ENCODE results near the gene ADSS1.

ADSS1 gene

GRCh38 chr14:104683653-104684448 is 40.2 kb upstream of the ADSS1 start:
- in situ Hi-C loops (cut with MboI; ENCODE audit: low sequenced_read_pairs) = no loop called here
- Histone ChIP-seq H3K4me3 (no peak overlapping the region), H3K27me3 (ENCODE audit: low read depth) (no peaks in the 10 kb centered on the region), H3K9me3 (no peaks in the 10 kb centered on the region), H3K4me1 (peaks cover 10% of the 10 kb centered on the region), H3K36me3 (replicated peaks) (no peaks in the 10 kb centered on the region)
- no peak for DNase-seq (ENCODE audit: low spot score in 2 of 2)

GRCh38 chr14:104684449-104684821 is 39.6 kb upstream of the ADSS1 start:
- H3K27me3 ChIP-seq (ENCODE audit: low read depth) = no peaks in the 10 kb centered on the region
- no peak for DNase-seq (ENCODE audit: low spot score in 2 of 2)
- in situ Hi-C loops (cut with MboI; ENCODE audit: low sequenced_read_pairs) = no loop called here
- H3K4me3 ChIP-seq = no peak overlapping the region
- H3K9me3 ChIP-seq = no peaks in the 10 kb centered on the region
- peaks cover 13% of the 10 kb centered on the region for H3K4me1 ChIP-seq
- no peaks in the 10 kb centered on the region for H3K36me3 ChIP-seq (replicated peaks)

GRCh38 chr14:104685216-104685997 is 38.6 kb upstream of the ADSS1 start:
- H3K4me1 ChIP-seq = peaks cover 13% of the 10 kb centered on the region
- no peak for DNase-seq (ENCODE audit: low spot score in 2 of 2)

GRCh38 chr14:104685998-104686610 is 37.9 kb upstream of the ADSS1 start:
- in situ Hi-C loops (cut with MboI; ENCODE audit: low sequenced_read_pairs) = no loop called here
- Histone ChIP-seq H3K4me3 (no peak overlapping the region), H3K36me3 (replicated peaks) (peaks cover 3% of the 10 kb centered on the region; the same call in 1 of the 2 replicates), H3K4me1 (peaks cover 18% of the 10 kb centered on the region), H3K9me3 (no peaks in the 10 kb centered on the region), H3K27me3 (ENCODE audit: low read depth) (no peaks in the 10 kb centered on the region)
- no peak for DNase-seq (ENCODE audit: low spot score in 2 of 2)

More at GRCh38 chr14:104685216-104685997, 38.6 kb upstream of the ADSS1 start:
- Histone ChIP-seq H3K9me3 (no peaks in the 10 kb centered on the region), H3K27me3 (ENCODE audit: low read depth) (no peaks in the 10 kb centered on the region), H3K4me3 (no peak overlapping the region), H3K36me3 (replicated peaks) (no peaks in the 10 kb centered on the region)
- in situ Hi-C loops (cut with MboI; ENCODE audit: low sequenced_read_pairs) = no loop called here

GRCh38 chr14:104686624-104687517 is 37.2 kb upstream of the ADSS1 start:
- Histone ChIP-seq H3K4me1 (peaks cover 12% of the 10 kb centered on the region), H3K36me3 (replicated peaks) (peaks cover 9% of the 10 kb centered on the region), H3K4me3 (no peak overlapping the region), H3K9me3 (no peaks in the 10 kb centered on the region), H3K27me3 (ENCODE audit: low read depth) (no peaks in the 10 kb centered on the region)
- no peak for DNase-seq (ENCODE audit: low spot score in 2 of 2)
- in situ Hi-C loops (cut with MboI; ENCODE audit: low sequenced_read_pairs) = no loop called here

- H3K4me1 ChIP-seq = peaks cover 9% of the 10 kb centered on the region
- H3K36me3 ChIP-seq (replicated peaks) = peaks cover 9% of the 10 kb centered on the region
- no peaks in the 10 kb centered on the region for H3K27me3 ChIP-seq (ENCODE audit: low read depth)
- H3K4me3 ChIP-seq = no peak overlapping the region
- in situ Hi-C loops (cut with MboI; ENCODE audit: low sequenced_read_pairs) = no loop called here
- DNase-seq (ENCODE audit: low spot score in 2 of 2) = no peak
- no peaks in the 10 kb centered on the region for H3K9me3 ChIP-seq
Measured at GRCh38 chr14:104687601-104688504, 36.2 kb upstream of the ADSS1 start.

- H3K27me3 ChIP-seq (ENCODE audit: low read depth) = no peaks in the 10 kb centered on the region
Measured at GRCh38 chr14:104688505-104689108, 35.4 kb upstream of the ADSS1 start.

GRCh38 chr14:104689109-104689880 is 34.7 kb upstream of the ADSS1 start, which contains the start of gene INF2:
TSS of gene INF2 (plus strand) at chr14:104689618. CDS start at chr14:104701366, 11,748 bp downstream.
- no peaks in the 10 kb centered on the region for H3K27me3 ChIP-seq (ENCODE audit: low read depth)
- peaks cover 9% of the 10 kb centered on the region for H3K4me1 ChIP-seq
- peak; percentile 47 to 77 for DNase-seq (ENCODE audit: low spot score in 2 of 2)
- peaks cover 9% of the 10 kb centered on the region for H3K36me3 ChIP-seq (replicated peaks)
- H3K9me3 ChIP-seq = no peaks in the 10 kb centered on the region
- peak within 1 kb of the TSS; percentile 67 for H3K4me3 ChIP-seq
- in situ Hi-C loops (cut with MboI; ENCODE audit: low sequenced_read_pairs) = no loop called here

More at GRCh38 chr14:104688505-104689108, 35.4 kb upstream of the ADSS1 start:
- no peak for DNase-seq (ENCODE audit: low spot score in 2 of 2)
- Histone ChIP-seq H3K9me3 (no peaks in the 10 kb centered on the region), H3K4me3 (peak overlapping the region; percentile 67), H3K36me3 (replicated peaks) (peaks cover 9% of the 10 kb centered on the region), H3K4me1 (peaks cover 9% of the 10 kb centered on the region)
- in situ Hi-C loops (cut with MboI; ENCODE audit: low sequenced_read_pairs) = no loop called here

- no peaks in the 10 kb centered on the region for H3K9me3 ChIP-seq
- in situ Hi-C loops (cut with MboI; ENCODE audit: low sequenced_read_pairs) = no loop called here
- no peaks in the 10 kb centered on the region for H3K27me3 ChIP-seq (ENCODE audit: low read depth)
- no peak for DNase-seq (ENCODE audit: low spot score in 2 of 2)
- peaks cover 9% of the 10 kb centered on the region for H3K36me3 ChIP-seq (replicated peaks)
- H3K4me1 ChIP-seq = peaks cover 9% of the 10 kb centered on the region
- peak overlapping the region; percentile 67 for H3K4me3 ChIP-seq
Measured at GRCh38 chr14:104689881-104690711, 33.9 kb upstream of the ADSS1 start.

GRCh38 chr14:104690861-104691455 is 33.1 kb upstream of the ADSS1 start:
- Histone ChIP-seq H3K27me3 (ENCODE audit: low read depth) (no peaks in the 10 kb centered on the region), H3K4me3 (peak overlapping the region; percentile 67), H3K4me1 (peaks cover 9% of the 10 kb centered on the region), H3K36me3 (replicated peaks) (peaks cover 13% of the 10 kb centered on the region), H3K9me3 (no peaks in the 10 kb centered on the region)
- in situ Hi-C loops (cut with MboI; ENCODE audit: low sequenced_read_pairs) = no loop called here
- DNase-seq (ENCODE audit: low spot score in 2 of 2) = no peak
